Activated T-helper 1 cell treated with anti-CD3 and anti-CD28 coated beads, Interleukin-12 subunit alpha, Interleukin-12 subunit beta, Interleukin-2, Interleukin-4 antibody, amounts not matched to agents 30 ng/mL and 10 ng/mL and 1 ng/mL, durations not matched to agents 14 hours and 24 hours and 36 hours (primary cell): ENCODE measurements around the gene STH. TPM values are rescaled to one million over a fixed set of nuclear protein-coding genes. Genes with fewer than 3 reads are reported as not detected.
"Not testable (repeated sequence)": the region's sequence is repeated elsewhere in the genome, so short reads cannot be mapped to it uniquely, and the experiment has no call there.

ENCODE experiments used
- DNase-seq: peaks from one replicate; pipeline ENCODE4 v3.0.0; 2021; ENCODE audit warnings: low spot score
- H3K27ac Mint-ChIP-seq: one replicate; pipeline ENCODE4 v1.8.0; 2021; ENCODE audit warnings: mild to moderate bottlenecking, mixed read lengths
- H3K27me3 Mint-ChIP-seq: one replicate; pipeline ENCODE4 v1.8.0; 2022; ENCODE audit warnings: mild to moderate bottlenecking, moderate library complexity, mixed read lengths; ENCODE audit not compliant: insufficient read depth
- H3K36me3 Mint-ChIP-seq: one replicate; pipeline ENCODE4 v1.8.0; 2021; ENCODE audit warnings: low read depth, mixed read lengths
- H3K4me1 Mint-ChIP-seq: one replicate; pipeline ENCODE4 v1.8.0; 2021; ENCODE audit warnings: low read depth, mixed read lengths
- H3K4me3 Mint-ChIP-seq: one replicate; pipeline ENCODE4 v1.8.0; 2021; ENCODE audit warnings: mild to moderate bottlenecking, moderate library complexity, mixed read lengths
- H3K9me3 Mint-ChIP-seq: one replicate; pipeline ENCODE4 v1.8.0; 2021; ENCODE audit warnings: mixed read lengths
- intact Hi-C: fragments of 100-400 bp; cut with micrococcal nuclease; formaldehyde crosslinking; loops from one replicate; pipeline ENCODE4 v1.15.1; 2024
- total RNA-seq: library from RNA; stranded (reverse); gene quantifications from 2 replicates; pipeline ENCODE4 v1.2.3, GENCODE V29; 2022

The STH gene, protein sequence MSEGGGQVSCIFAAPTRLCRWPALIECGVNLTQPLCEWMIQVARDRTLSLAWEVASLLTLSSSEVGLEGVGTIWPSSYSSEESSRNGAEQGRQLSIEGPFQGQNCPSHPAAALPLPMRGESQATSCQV
- total RNA-seq = not detected in 2 replicates

DNA sequence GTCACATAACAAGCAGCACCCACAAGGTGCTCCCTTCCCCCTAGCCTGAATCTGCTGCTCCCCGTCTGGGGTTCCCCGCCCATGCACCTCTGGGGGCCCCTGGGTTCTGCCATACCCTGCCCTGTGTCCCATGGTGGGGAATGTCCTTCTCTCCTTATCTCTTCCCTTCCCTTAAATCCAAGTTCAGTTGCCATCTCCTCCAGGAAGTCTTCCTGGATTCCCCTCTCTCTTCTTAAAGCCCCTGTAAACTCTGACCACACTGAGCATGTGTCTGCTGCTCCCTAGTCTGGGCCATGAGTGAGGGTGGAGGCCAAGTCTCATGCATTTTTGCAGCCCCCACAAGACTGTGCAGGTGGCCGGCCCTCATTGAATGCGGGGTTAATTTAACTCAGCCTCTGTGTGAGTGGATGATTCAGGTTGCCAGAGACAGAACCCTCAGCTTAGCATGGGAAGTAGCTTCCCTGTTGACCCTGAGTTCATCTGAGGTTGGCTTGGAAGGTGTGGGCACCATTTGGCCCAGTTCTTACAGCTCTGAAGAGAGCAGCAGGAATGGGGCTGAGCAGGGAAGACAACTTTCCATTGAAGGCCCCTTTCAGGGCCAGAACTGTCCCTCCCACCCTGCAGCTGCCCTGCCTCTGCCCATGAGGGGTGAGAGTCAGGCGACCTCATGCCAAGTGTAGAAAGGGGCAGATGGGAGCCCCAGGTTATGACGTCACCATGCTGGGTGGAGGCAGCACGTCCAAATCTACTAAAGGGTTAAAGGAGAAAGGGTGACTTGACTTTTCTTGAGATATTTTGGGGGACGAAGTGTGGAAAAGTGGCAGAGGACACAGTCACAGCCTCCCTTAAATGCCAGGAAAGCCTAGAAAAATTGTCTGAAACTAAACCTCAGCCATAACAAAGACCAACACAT lies at the start of gene STH:
STH (plus strand) TSS at position 264 of the 913 bp plus-strand sequence; CDS start at position 294, 30 bp downstream.
- H3K27me3 Mint-ChIP-seq = peaks cover 4% of the 10 kb centered on the region
- H3K4me3 Mint-ChIP-seq = no peak within 1 kb of the TSS
- intact Hi-C loops = no loop called here
- no peak for DNase-seq
- no peak within 1 kb of the TSS for H3K27ac Mint-ChIP-seq
- no peaks in the 10 kb centered on the region for H3K36me3 Mint-ChIP-seq
- H3K4me1 Mint-ChIP-seq = peaks cover 8% of the 10 kb centered on the region
- H3K9me3 Mint-ChIP-seq = no peaks in the 10 kb centered on the region

DNA sequence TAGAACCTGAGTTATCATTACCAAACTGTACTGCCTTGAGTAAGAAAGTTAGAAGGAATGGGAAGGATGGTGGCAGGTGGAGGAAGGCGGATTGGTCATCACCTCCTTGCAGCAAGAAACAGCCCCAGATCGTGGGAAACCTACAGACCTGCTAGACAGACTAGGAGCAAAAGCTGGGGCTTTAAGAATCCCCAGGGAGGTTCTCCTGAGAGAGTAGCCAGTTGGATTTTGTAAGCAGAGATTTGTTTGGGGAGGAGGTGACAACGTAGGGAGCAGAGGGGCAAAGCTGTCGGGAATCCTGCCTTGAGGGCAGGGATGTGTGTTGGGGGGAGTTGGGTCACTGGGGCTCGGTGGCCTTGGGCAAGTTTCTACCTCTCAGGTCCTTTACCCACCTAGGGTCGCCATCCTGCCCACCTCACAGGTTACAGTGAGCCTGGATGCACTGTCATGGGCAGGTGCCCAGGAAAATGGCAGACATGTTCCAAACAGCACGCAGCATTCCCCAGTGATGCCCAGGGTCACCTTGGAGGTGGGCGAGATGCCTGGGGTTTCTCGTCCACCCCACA lies 49.2 kb upstream of the STH start:
- H3K4me1 Mint-ChIP-seq = no peaks in the 10 kb centered on the region
- intact Hi-C loops = loop anchor here (5.0 kb wide), 2 partner anchors 43 to 98 kb away; no protein-coding TSS in a partner anchor

DNA sequence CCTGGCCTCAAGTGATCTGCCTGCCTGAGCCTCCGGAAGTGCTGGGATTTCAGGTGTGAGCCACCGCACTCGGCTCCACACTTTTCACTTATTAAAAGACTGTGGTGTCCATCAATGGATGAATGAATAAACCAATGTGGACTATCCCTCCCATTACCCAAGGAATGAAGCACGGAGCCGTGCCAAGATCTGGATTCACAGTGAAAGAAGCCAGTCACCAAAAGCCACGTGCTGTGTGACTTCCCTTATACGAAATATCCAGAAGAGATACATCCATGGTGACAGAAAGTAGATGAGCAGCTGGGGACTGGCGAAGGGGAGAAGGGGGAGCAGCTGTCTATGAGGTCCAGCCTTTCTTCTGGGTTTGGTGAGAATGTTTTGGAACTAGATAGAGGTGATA lies 48.2 kb upstream of the STH start:
- Mint-ChIP-seq H3K27me3 (peaks cover 30% of the 10 kb centered on the region), H3K4me1 (no peaks in the 10 kb centered on the region), H3K36me3 (no peaks in the 10 kb centered on the region)

More for the DNA sequence above, 49.2 kb upstream of the STH start:
- Mint-ChIP-seq H3K9me3 (no peaks in the 10 kb centered on the region), H3K4me3 (no peak overlapping the region), H3K27ac (no peak overlapping the region), H3K27me3 (peaks cover 34% of the 10 kb centered on the region), H3K36me3 (no peaks in the 10 kb centered on the region)
- no peak for DNase-seq

DNA sequence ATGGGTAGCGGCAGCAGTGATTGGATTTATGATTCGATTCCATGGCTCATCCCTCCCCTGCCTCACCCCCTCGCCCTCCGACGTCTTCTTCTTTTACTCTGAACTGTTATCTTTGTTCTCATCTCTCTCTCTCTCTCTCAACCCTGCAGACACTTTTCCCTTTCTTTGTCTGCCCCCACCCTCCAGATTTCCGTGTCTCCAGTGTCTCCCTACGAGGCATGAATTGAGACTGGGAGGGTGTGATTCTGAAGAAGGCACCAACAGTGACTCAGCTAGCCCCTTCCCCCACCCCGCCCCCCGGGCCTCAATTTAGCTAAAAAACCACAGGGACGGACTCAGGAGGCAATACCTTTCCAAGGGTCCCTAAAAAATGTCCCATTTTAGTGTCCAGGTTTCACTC lies 47.6 kb upstream of the STH start:
- Mint-ChIP-seq H3K4me1 (no peaks in the 10 kb centered on the region), H3K36me3 (no peaks in the 10 kb centered on the region), H3K27ac (no peak overlapping the region), H3K4me3 (no peak overlapping the region), H3K9me3 (no peaks in the 10 kb centered on the region), H3K27me3 (peaks cover 28% of the 10 kb centered on the region)
- DNase-seq = no peak
- intact Hi-C loops = no loop called here

More for the DNA sequence above, 48.2 kb upstream of the STH start:
- Mint-ChIP-seq H3K4me3 (no peak overlapping the region), H3K9me3 (no peaks in the 10 kb centered on the region), H3K27ac (no peak overlapping the region)
- intact Hi-C loops = no loop called here
- DNase-seq = no peak

DNA sequence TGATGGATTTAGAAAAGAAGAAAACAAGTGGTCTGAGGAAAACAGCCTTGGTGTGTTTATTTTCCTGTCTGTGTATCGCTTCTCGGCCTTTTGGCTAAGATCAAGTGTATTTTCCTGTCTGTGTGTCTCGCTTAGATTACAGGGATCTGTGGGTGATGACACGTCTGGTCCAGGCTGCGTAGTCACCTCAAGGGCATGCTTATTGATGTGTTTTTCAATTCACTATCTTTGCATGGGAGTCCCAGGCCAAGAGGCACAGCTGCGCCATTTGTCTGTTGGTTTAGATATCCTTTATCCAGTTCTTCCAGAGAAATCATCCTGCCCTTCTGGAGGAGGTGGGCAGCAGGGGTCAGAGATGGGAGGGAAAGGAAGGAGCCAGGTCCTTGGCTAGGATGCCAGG lies 47.1 kb upstream of the STH start:
- Mint-ChIP-seq H3K4me3 (no peak overlapping the region), H3K27me3 (peaks cover 25% of the 10 kb centered on the region), H3K36me3 (no peaks in the 10 kb centered on the region), H3K4me1 (no peaks in the 10 kb centered on the region), H3K27ac (no peak overlapping the region), H3K9me3 (no peaks in the 10 kb centered on the region)
- DNase-seq = no peak
- intact Hi-C loops = no loop called here

DNA sequence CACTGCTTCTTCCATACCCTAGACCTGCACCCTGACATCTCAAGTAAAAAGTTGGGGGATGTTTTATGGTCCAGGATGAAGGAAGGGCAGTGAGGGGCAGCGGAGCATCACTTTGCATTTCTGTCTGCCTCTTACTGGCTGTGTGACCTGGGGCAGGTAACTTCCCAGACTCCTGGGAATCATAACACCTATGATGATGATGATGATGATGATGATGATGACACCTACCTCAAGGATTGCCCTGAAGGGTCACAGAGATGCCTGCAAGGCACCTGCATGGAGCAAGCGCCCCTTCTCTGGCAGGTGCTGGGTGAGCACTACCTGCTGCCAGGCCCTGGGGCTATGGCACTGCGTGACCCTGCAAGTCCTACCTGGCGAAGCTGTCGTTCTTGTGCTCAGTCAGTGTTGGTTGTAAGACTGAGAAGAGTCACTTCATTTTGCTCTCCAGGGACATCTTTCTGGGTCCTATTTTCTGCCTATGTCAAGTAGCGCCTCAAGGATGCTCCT lies 46.2 kb upstream of the STH start:
- Mint-ChIP-seq H3K4me1 (no peaks in the 10 kb centered on the region), H3K36me3 (no peaks in the 10 kb centered on the region), H3K27ac (no peak overlapping the region), H3K27me3 (peaks cover 27% of the 10 kb centered on the region), H3K9me3 (no peaks in the 10 kb centered on the region), H3K4me3 (no peak overlapping the region)
- DNase-seq = no peak
- intact Hi-C loops = no loop called here

DNA sequence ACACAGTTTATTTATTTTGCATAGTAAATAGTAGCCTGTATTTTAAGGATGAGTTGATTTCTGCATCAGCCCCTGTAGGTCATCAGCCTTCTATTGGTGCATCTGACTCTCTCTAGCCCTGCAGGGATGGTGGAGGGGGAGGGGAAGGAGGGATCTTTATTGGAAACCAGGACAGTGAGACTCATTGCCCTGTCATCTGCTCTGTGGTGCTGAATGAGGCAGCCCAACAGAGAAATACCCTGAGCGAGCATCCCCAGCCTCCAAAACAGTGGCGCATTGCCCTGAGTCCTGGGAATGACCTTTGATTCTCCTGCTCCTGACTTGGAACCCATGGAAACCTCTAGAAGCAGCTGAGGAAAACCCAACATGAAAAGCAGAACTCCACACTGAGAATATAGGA lies 45.5 kb upstream of the STH start:
- Mint-ChIP-seq H3K9me3 (no peaks in the 10 kb centered on the region), H3K4me3 (no peak overlapping the region), H3K27ac (no peak overlapping the region), H3K4me1 (no peaks in the 10 kb centered on the region), H3K27me3 (peaks cover 33% of the 10 kb centered on the region), H3K36me3 (no peaks in the 10 kb centered on the region)
- no peak for DNase-seq
- intact Hi-C loops = no loop called here

DNA sequence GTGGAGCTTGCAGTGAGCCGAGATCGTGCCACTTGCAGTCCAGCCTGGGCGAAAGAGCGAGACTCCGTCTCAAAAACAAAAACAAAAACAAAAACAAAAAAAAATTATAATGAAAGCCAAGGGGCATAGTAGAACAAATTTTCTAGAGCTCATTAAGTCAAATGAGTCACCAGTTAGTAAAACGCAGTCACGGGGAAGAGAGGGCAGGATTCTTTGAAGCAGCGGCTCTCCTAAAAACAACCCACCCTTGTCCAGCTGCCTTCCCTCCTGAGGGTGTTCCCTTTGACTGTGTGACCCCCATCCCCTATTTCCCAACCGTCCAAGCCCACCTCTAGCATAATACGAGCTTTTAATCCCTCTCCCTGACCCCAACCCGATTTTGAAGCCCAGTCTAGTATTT lies 44.1 kb upstream of the STH start:
- no peak overlapping the region for H3K27ac Mint-ChIP-seq
- H3K36me3 Mint-ChIP-seq = no peaks in the 10 kb centered on the region
- no peaks in the 10 kb centered on the region for H3K4me1 Mint-ChIP-seq
- peaks cover 25% of the 10 kb centered on the region for H3K27me3 Mint-ChIP-seq
- intact Hi-C loops = no loop called here
- H3K4me3 Mint-ChIP-seq = no peak overlapping the region
- H3K9me3 Mint-ChIP-seq = no peaks in the 10 kb centered on the region
- DNase-seq = no peak

DNA sequence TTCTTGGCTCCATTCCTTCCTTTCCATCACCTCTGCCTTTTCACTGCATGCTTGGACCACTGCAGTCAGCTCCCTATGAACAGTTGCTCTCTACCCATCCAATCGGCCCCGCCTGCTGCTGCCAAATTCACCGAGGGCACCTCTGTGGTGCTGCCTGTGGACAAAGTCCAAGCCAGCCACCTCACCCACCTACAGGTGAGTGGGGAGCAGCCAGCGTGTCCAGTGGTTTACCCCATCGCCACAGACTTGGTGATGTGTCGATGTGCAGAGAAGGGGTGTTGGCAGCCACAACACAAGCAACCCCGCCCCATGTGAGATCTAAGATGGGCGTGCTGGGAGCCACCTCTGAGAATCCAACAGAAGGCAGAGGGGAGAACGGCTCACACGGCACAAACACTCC lies 43.7 kb upstream of the STH start:
- Mint-ChIP-seq H3K27me3 (peaks cover 25% of the 10 kb centered on the region), H3K36me3 (no peaks in the 10 kb centered on the region), H3K4me3 (no peak overlapping the region), H3K9me3 (no peaks in the 10 kb centered on the region), H3K27ac (no peak overlapping the region), H3K4me1 (no peaks in the 10 kb centered on the region)
- intact Hi-C loops = no loop called here
- DNase-seq = no peak

DNA sequence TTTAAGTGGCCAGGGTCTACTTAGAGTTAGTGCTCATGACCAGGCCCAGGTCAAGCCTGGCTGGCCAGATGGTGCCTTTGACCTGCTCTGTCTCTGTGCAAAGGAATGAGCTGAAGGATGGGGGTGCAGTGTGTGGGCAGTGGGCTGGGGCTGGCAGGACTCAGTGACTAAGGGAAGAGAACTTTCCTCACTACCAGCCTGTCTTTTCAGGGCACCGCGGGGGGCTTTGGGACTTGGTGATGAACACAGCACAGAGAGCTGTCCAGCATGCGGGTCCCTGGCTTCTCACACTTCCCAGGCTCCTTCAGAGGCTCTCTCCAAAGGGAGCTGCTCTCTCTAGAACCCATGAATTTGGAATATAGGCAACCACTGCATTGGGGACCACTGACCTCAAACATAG lies 43.0 kb upstream of the STH start:
- Mint-ChIP-seq H3K27me3 (peaks cover 20% of the 10 kb centered on the region), H3K4me1 (no peaks in the 10 kb centered on the region), H3K36me3 (no peaks in the 10 kb centered on the region), H3K27ac (no peak overlapping the region), H3K4me3 (no peak overlapping the region), H3K9me3 (no peaks in the 10 kb centered on the region)
- intact Hi-C loops = no loop called here
- DNase-seq = no peak

DNA sequence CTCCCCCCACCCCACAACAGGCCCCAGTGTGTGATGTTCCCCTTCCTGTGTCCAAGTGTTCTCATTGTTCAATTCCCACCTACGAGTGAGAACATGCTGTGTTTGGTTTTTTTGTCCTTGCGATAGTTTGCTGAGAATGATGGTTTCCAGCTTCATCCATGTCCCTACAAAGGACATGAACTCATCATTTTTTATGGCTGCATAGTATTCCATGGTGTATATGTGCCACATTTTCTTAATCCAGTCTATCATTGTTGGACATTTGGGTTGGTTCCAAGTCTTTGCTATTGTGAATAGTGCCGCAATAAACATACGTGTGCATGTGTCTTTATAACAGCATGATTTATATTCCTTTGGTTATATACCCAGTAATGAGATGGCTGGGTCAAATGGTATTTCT lies 42.3 kb upstream of the STH start:
- peaks cover 14% of the 10 kb centered on the region for H3K27me3 Mint-ChIP-seq
- H3K9me3 Mint-ChIP-seq, DNase-seq, H3K4me1 Mint-ChIP-seq, H3K36me3 Mint-ChIP-seq, H3K27ac Mint-ChIP-seq, intact Hi-C loops, H3K4me3 Mint-ChIP-seq: not testable (repeated sequence)

DNA sequence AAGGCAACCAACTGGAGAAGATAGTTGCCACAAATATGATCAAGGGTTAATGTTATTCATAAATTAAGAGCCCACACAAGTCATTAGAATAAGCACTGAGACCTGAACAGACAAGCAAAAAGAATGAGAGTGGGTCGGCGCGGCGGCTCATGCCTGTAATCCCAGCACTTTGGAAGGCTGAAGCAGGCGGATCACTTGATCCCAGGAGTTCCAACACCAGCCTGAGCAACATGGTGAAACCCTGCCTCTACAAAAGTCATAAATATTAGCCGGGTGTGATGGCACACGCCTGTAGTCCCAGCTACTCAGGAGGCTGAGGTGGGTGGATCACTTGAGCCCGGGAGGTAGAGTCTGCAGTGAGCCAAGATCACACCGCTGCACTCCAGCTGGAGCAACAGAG lies 40.7 kb upstream of the STH start:
- DNase-seq = no peak
- H3K36me3 Mint-ChIP-seq = no peaks in the 10 kb centered on the region
- H3K27ac Mint-ChIP-seq = no peak overlapping the region
- no peaks in the 10 kb centered on the region for H3K9me3 Mint-ChIP-seq
- H3K4me3 Mint-ChIP-seq = no peak overlapping the region
- intact Hi-C loops = no loop called here
- H3K4me1 Mint-ChIP-seq = no peaks in the 10 kb centered on the region
- H3K27me3 Mint-ChIP-seq = peaks cover 9% of the 10 kb centered on the region

DNA sequence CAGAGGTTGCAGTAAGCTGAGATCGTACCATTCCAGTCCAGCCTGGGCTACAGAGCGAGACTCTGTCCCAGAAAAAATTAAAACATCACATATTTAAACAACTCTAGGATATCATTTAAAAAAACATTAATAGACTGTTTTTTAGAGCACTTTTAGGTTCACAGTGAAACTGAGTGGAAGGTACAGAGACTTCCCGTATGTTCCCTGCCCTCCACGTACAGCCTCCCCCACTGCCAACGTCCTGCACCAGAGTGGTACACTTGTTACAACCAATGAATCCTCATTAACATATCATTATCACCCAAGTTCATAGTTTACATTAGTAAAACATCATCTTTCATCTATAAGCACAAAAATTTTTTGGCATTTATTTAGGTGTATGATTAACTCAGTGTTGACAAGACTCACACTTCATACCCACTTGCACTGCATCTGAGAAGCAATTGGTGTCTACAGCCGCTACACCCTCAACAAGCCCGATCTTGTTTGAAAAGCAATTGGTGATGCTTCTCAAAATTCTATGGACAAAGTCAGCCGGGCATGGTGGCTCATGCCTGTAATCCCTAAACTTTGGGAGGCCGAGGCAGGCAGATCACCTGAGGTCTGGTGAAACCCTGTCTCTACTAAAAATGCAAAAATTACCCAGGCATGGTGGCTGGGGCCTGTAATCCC lies 39.9 kb upstream of the STH start:
- intact Hi-C loops = no loop called here
- DNase-seq = no peak
- H3K9me3 Mint-ChIP-seq = no peaks in the 10 kb centered on the region
- no peak overlapping the region for H3K27ac Mint-ChIP-seq
- H3K4me1 Mint-ChIP-seq = no peaks in the 10 kb centered on the region
- peaks cover 9% of the 10 kb centered on the region for H3K27me3 Mint-ChIP-seq
- H3K4me3 Mint-ChIP-seq = no peak overlapping the region
- no peaks in the 10 kb centered on the region for H3K36me3 Mint-ChIP-seq
